Aorta (tissue), 5 donors: ENCODE data around the gene THSD4. TPM values are rescaled to one million over a fixed set of nuclear protein-coding genes. Genes with fewer than 3 reads are reported as not detected.
"Not testable (repeated sequence)": the region's sequence is repeated elsewhere in the genome, so short reads cannot be mapped to it uniquely, and the experiment has no call there.

Experiments
- ATAC-seq: fragments of 200-7000 bp; cut with Tn5 transposase; one replicate; pipeline ENCODE4 v1.9.1; 2022; ENCODE audit warnings: moderate library complexity; ENCODE audit not compliant: low FRiP score
- DNase-seq, 2 donors: peaks; one replicate each; pipeline ENCODE4 v3.0.0-alpha.2; 2020
- H3K27ac ChIP-seq, 2 donors: one replicate each; pipeline ENCODE4 v1.5.1; 2013; ENCODE audit warnings: low read length in 2 of 2, mild to moderate bottlenecking in 2 of 2, moderate library complexity in 2 of 2, control low read depth in 1 of 2, inconsistent platforms in 1 of 2, low read depth in 1 of 2
- H3K27me3 ChIP-seq, 2 donors: one replicate each; pipeline ENCODE4 v1.6.1; 2013; ENCODE audit warnings: control low read depth in 1 of 2, low read length in 1 of 2, mild to moderate bottlenecking in 1 of 2, moderate library complexity in 1 of 2; ENCODE audit not compliant: insufficient read depth in 2 of 2, control insufficient read depth in 1 of 2
- H3K36me3 ChIP-seq, 2 donors: one replicate each; pipeline ENCODE4 v1.6.1; 2013; ENCODE audit warnings: control low read depth in 1 of 2, low read length in 1 of 2, mild to moderate bottlenecking in 1 of 2; ENCODE audit not compliant: insufficient read depth in 2 of 2, control insufficient read depth in 1 of 2
- H3K4me1 ChIP-seq, 2 donors: one replicate each; pipeline ENCODE4 v1.6.1; 2013; ENCODE audit warnings: low read length in 2 of 2, control low read depth in 1 of 2, mild to moderate bottlenecking in 1 of 2, moderate library complexity in 1 of 2; ENCODE audit not compliant: insufficient read depth in 2 of 2, control insufficient read depth in 1 of 2
- H3K4me3 ChIP-seq, 2 donors: one replicate each; pipeline ENCODE4 v1.5.1; 2013; ENCODE audit warnings: low read length in 2 of 2, control low read depth in 1 of 2, mild to moderate bottlenecking in 1 of 2
- H3K9me3 ChIP-seq: one replicate; pipeline ENCODE4 v1.6.1; 2013; ENCODE audit warnings: mild to moderate bottlenecking, low read length; ENCODE audit not compliant: control insufficient read depth
- WGBS, 2 donors: extraction: QIAGEN DNeasy Blood & Tissue Kit; methylation state at CpG; one replicate each; pipeline ENCODE4 v1.1.7; 2013; 5-methylcytosine and 5-hydroxymethylcytosine counted together
- intact Hi-C, 2 donors: fragments of 100-400 bp; cut with DNase I; formaldehyde crosslinking; loops; one replicate each; pipeline versions ENCODE4 v1.14.2 to v1.15.0; 2022
- polyA plus RNA-seq, 2 donors: library from polyadenylated mRNA; stranded (reverse); fragments of 200-250 nt; gene quantifications; one replicate each; pipeline ENCODE4 v1.2.3, GENCODE V29; 2013
- total RNA-seq, 2 donors: library from RNA; stranded (reverse); fragmentation: NEBNext Ultra II Directional; extraction: Animal tissue kit (Norgen Biotek cat#: 25700); gene quantifications; one replicate each; pipeline ENCODE4 v1.2.1, GENCODE V29; 2021
- donor health status: healthy with polysubstance abuse.
- donor health status: Bipolar disorder and iron deficiency.
- donor health status: DM: no; HTN: no; CAD: no.
- donor health status: DM: no; HTN: no; CAD: no.
- donor health status: DM: yes; HTN: yes; CAD: no.

Gene THSD4
- total and polyA plus RNA-seq, 4 donors = 6.3 to 143 (median 30.3) TPM

DNA sequence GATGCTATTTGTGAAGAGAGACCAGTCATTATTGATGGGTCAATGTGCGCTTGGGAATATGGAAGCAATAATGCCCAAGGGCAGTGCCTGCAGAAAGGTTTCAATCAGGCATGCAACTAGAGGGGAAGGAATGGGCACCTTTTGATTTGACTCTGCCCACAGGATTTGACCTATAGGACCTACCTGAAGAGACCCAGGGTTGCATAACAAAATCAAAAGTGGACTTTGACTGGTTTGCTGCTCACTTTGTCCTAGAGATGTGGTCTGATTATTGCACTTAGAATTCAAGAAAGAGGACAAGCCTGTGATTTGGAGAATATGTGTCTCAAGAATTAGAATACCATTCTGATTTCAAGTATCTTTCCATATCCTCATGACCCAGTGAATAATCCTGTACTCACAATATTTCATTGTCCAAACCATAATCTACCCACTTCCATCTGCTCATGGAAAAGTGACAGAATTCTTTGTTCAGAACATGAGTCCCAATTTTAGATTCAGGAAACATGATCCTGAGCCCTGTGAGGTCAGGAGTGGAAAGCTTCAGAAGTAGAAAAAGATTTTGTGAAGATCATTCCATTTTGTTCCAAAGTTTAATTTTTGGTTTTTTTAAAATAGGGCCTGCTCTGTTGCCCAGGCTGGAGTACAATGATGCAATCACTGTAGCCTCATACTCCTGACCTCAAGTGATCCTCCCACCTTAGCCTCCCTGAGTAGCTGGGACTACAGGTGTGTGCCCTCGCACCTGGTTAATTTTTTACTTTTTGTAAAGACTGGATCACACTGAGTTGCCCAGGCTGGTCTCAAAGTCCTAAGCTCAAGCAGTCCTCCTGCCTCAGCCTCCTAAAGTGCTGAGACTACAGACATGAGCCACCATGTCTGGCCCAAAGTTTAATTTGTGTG is 543.8 kb downstream of the THSD4 start:
- H3K27ac ChIP-seq = no peak overlapping the region
- intact Hi-C loops = no loop called here
- H3K4me1 ChIP-seq = peaks cover 0 to 1% of the 10 kb centered on the region in 2 donors
- no peak overlapping the region for H3K4me3 ChIP-seq
- WGBS, 2 donors = 97 to 100% methylated on average over 2 of the region's 2 CpGs
- ATAC-seq (no peak), DNase-seq (no peak)
- H3K36me3 ChIP-seq = no peaks in the 10 kb centered on the region
- H3K9me3 ChIP-seq = no peaks in the 10 kb centered on the region
- no peaks in the 10 kb centered on the region for H3K27me3 ChIP-seq

- intact Hi-C loops = loop anchor here in 1 of 2 donors (5.0 kb wide), 1 partner anchor 53 kb away; no protein-coding TSS in a partner anchor
Observed at GRCh38 chr15:71659730-71660067, 544.4 kb downstream of the THSD4 start.

DNA sequence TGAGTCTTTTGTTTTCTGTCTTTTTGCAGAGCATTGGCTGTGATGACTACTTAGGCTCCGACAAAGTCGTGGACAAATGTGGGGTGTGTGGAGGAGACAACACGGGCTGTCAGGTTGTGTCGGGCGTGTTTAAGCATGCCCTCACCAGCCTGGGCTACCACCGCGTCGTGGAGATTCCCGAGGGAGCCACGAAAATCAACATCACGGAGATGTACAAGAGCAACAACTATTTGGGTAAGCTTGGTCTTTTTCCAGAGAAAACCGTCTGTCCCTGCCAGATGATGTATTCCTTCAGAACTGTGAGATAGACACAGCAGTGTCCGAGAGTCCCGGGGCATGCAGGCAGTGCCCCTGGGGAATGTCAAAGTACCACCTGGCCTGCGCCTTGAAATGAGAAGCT is 545.2 kb downstream of the THSD4 start:
- no peak overlapping the region for H3K27ac ChIP-seq
- ATAC-seq = no peak
- 22 to 35% methylated on average over 15 of the region's 15 CpGs for WGBS, 2 donors
- H3K4me1 ChIP-seq = peaks cover 0 to 1% of the 10 kb centered on the region in 2 donors
- H3K4me3 ChIP-seq = no peak overlapping the region
- H3K36me3 ChIP-seq = no peaks in the 10 kb centered on the region
- H3K9me3 ChIP-seq = no peaks in the 10 kb centered on the region
- H3K27me3 ChIP-seq = no peaks in the 10 kb centered on the region
- DNase-seq = no peak
- intact Hi-C loops = loop anchor here in 1 of 2 donors (5.0 kb wide), 1 partner anchor 52 kb away; no protein-coding TSS in a partner anchor

More at GRCh38 chr15:71659730-71660067, 544.4 kb downstream of the THSD4 start:
- H3K27ac ChIP-seq = no peak overlapping the region
- no peaks in the 10 kb centered on the region for H3K27me3 ChIP-seq
- peaks cover 0 to 1% of the 10 kb centered on the region in 2 donors for H3K4me1 ChIP-seq
- H3K36me3 ChIP-seq = no peaks in the 10 kb centered on the region
- ATAC-seq (no peak), DNase-seq (no peak)
- no peak overlapping the region for H3K4me3 ChIP-seq
- WGBS, 2 donors = 64 to 78% methylated on average over 4 of the region's 4 CpGs
- H3K9me3 ChIP-seq = no peaks in the 10 kb centered on the region

- peaks cover 0 to 1% of the 10 kb centered on the region in 2 donors for H3K4me1 ChIP-seq
- intact Hi-C loops = loop anchor here in 1 of 2 donors (5.0 kb wide), 1 partner anchor 50 kb away; no protein-coding TSS in a partner anchor
- WGBS, 2 donors = 73 to 86% methylated on average over 1 of the region's 1 CpG
- DNase-seq (no peak), ATAC-seq (no peak)
- no peaks in the 10 kb centered on the region for H3K9me3 ChIP-seq
- no peaks in the 10 kb centered on the region for H3K36me3 ChIP-seq
- H3K27me3 ChIP-seq = no peaks in the 10 kb centered on the region
- no peak overlapping the region for H3K27ac ChIP-seq
- no peak overlapping the region for H3K4me3 ChIP-seq
Observed at GRCh38 chr15:71662306-71662705, 547.0 kb downstream of the THSD4 start.

DNA sequence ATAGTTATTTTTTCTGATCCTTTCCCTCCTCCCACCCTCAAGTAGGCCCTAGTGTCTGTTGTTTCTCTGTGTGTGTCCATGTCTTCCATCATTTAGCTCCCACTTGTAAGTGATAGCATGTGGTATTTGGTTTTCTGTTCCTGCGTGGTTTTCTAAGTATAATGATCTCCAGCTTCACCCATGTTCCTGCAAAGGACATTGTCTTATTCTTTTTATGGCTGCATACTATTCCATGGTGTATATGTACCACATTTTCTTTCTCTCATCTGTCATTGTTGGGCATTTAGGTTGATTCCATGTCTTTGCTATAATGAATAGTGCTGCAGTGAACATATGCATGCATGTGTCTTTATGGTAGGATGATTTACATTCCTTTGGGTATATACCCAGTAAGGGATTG is 549.4 kb downstream of the THSD4 start:
- H3K9me3 ChIP-seq = no peaks in the 10 kb centered on the region
- peaks cover 0 to 1% of the 10 kb centered on the region in 2 donors for H3K4me1 ChIP-seq
- H3K27me3 ChIP-seq = no peaks in the 10 kb centered on the region
- H3K4me3 ChIP-seq = no peak overlapping the region
- H3K27ac ChIP-seq = no peak overlapping the region
- 94 to 100% methylated on average over 1 of the region's 1 CpG for WGBS, 2 donors
- ATAC-seq (no peak), DNase-seq (no peak)
- intact Hi-C loops = loop anchor here in 1 of 2 donors (5.0 kb wide), 1 partner anchor 48 kb away; no protein-coding TSS in a partner anchor
- H3K36me3 ChIP-seq = no peaks in the 10 kb centered on the region

GRCh38 chr15:71666763-71667620 is 551.7 kb downstream of the THSD4 start:
- ATAC-seq (no peak), DNase-seq (no peak)
- H3K36me3 ChIP-seq = no peaks in the 10 kb centered on the region
- no peak overlapping the region for H3K4me3 ChIP-seq
- no peaks in the 10 kb centered on the region for H3K4me1 ChIP-seq
- H3K9me3 ChIP-seq = no peaks in the 10 kb centered on the region
- intact Hi-C loops = no loop called here
- no peak overlapping the region for H3K27ac ChIP-seq
- H3K27me3 ChIP-seq = no peaks in the 10 kb centered on the region

GRCh38 chr15:71669688-71670087 is 554.4 kb downstream of the THSD4 start:
- H3K27ac ChIP-seq = no peak overlapping the region
- H3K9me3 ChIP-seq = no peaks in the 10 kb centered on the region
- no peaks in the 10 kb centered on the region for H3K27me3 ChIP-seq
- ATAC-seq (no peak), DNase-seq (no peak)
- intact Hi-C loops = no loop called here
- no peak overlapping the region for H3K4me3 ChIP-seq
- WGBS, 2 donors = 12 to 19% methylated on average over 4 of the region's 4 CpGs
- H3K4me1 ChIP-seq = no peaks in the 10 kb centered on the region
- no peaks in the 10 kb centered on the region for H3K36me3 ChIP-seq

- DNase-seq, ATAC-seq, intact Hi-C loops, H3K9me3 ChIP-seq, H3K27ac ChIP-seq, H3K27me3 ChIP-seq, H3K4me3 ChIP-seq, H3K4me1 ChIP-seq, H3K36me3 ChIP-seq: not testable (repeated sequence)
- WGBS, 2 donors = 92 to 97% methylated on average over 3 of the region's 3 CpGs
Observed at GRCh38 chr15:71670222-71670621, 555.0 kb downstream of the THSD4 start.
